GM23338 (cell line): ENCODE measurements around the gene HDAC5. TPM values are rescaled to one million over a fixed set of nuclear protein-coding genes. Genes with fewer than 3 reads are reported as not detected.

Source experiments
- ATAC-seq: fragments of 200-7000 bp; cut with Tn5 transposase; 3 replicates; pipeline ENCODE4 v1.9.1; 2020
- DNase-seq: peaks from one replicate; pipeline ENCODE4 v3.0.0-alpha.2; 2015; ENCODE audit warnings: low spot score
- H2AFZ ChIP-seq: fragments of 200-600 bp; sonication (generic); 2 replicates; pipeline ENCODE4 v1.8.0; 2016; ENCODE audit warnings: antibody characterized with exemption, mild to moderate bottlenecking, moderate library complexity
- H3F3A ChIP-seq: fragments of 200-600 bp; sonication (generic); replicated peaks from 2 replicates; pipeline ENCODE4 v1.8.0; 2017; ENCODE audit warnings: antibody characterized with exemption, mixed run types, low read depth
- H3K27ac ChIP-seq: fragments of 200-600 bp; sonication (generic); 2 replicates; pipeline ENCODE4 v1.6.1; 2016; ENCODE audit warnings: low read depth
- H3K27me3 ChIP-seq: fragments of 200-600 bp; sonication (generic); 2 replicates; pipeline ENCODE4 v1.8.0; 2016; ENCODE audit warnings: mild to moderate bottlenecking, mixed run types, moderate library complexity; ENCODE audit not compliant: insufficient read depth
- H3K36me3 ChIP-seq: fragments of 200-600 bp; sonication (generic); 2 replicates; pipeline ENCODE4 v1.8.0; 2016; ENCODE audit warnings: mild to moderate bottlenecking; ENCODE audit not compliant: insufficient read depth
- H3K4me1 ChIP-seq: fragments of 200-600 bp; sonication (generic); 2 replicates; pipeline ENCODE4 v1.8.0; 2016; ENCODE audit warnings: mild to moderate bottlenecking, moderate library complexity; ENCODE audit not compliant: insufficient read depth
- H3K4me2 ChIP-seq: fragments of 200-600 bp; sonication (generic); 2 replicates; pipeline ENCODE4 v1.7.1; 2017; ENCODE audit warnings: mixed run types
- H3K4me3 ChIP-seq: fragments of 200-600 bp; sonication (generic); 2 replicates; pipeline ENCODE4 v1.6.1; 2016; ENCODE audit warnings: mixed run types
- H3K79me2 ChIP-seq: fragments of 200-600 bp; sonication (generic); replicated peaks from 2 replicates; pipeline ENCODE4 v1.8.0; 2017; ENCODE audit warnings: mild to moderate bottlenecking; ENCODE audit not compliant: insufficient read depth
- H3K9me2 ChIP-seq: fragments of 200-600 bp; sonication (generic); 2 replicates; pipeline ENCODE4 v1.8.0; 2017; ENCODE audit not compliant: insufficient read depth
- H4K20me1 ChIP-seq: fragments of 200-600 bp; sonication (generic); replicated peaks from 2 replicates; pipeline ENCODE4 v1.8.0; 2017; ENCODE audit warnings: mild to moderate bottlenecking; ENCODE audit not compliant: insufficient read depth
- H3K27ac Mint-ChIP-seq: 2 replicates; pipeline ENCODE4 v1.8.0; 2020; ENCODE audit warnings: inconsistent platforms, mild to moderate bottlenecking, moderate library complexity, mixed read lengths
- H3K27me3 Mint-ChIP-seq: 3 replicates; pipeline ENCODE4 v1.8.0; 2022; ENCODE audit warnings: low read depth, mild to moderate bottlenecking, moderate library complexity, mixed read lengths, inconsistent platforms; ENCODE audit not compliant: insufficient read depth, poor library complexity
- H3K36me3 Mint-ChIP-seq: 3 replicates; pipeline ENCODE4 v1.8.0; 2021; ENCODE audit warnings: low read depth, mild to moderate bottlenecking, inconsistent platforms, moderate library complexity, mixed read lengths
- H3K4me1 Mint-ChIP-seq: 3 replicates; pipeline ENCODE4 v1.8.0; 2020; ENCODE audit warnings: mild to moderate bottlenecking, inconsistent platforms, mixed read lengths
- H3K4me3 Mint-ChIP-seq: 3 replicates; pipeline ENCODE4 v1.8.0; 2021; ENCODE audit warnings: moderate library complexity, mild to moderate bottlenecking, inconsistent platforms, mixed read lengths
- H3K9me3 Mint-ChIP-seq: 3 replicates; pipeline ENCODE4 v1.8.0; 2020; ENCODE audit warnings: moderate library complexity, mild to moderate bottlenecking, inconsistent platforms, mixed read lengths
- CREB1 ChIP-seq: fragments of 250-450 bp; sonication (Bioruptor Pico); IDR thresholded peaks from 2 replicates; pipeline ENCODE4 v1.5.0; 2020; ENCODE audit warnings: low read depth, mild to moderate bottlenecking, moderate library complexity
- CTCF ChIP-seq, 2 experiments: fragments of 200-600 bp in 1 of 2; sonication (generic) in 1 of 2; conservative IDR thresholded peaks; 2 replicates each; pipeline versions ENCODE4 v1.5.1 to v1.6.1; 2016 to 2017; ENCODE audit warnings: antibody characterized with exemption in 2 of 2, low read depth in 2 of 2, mild to moderate bottlenecking in 2 of 2, moderate library complexity in 1 of 2
- EZH2phosphoT487 ChIP-seq: fragments of 200-600 bp; sonication (generic); IDR thresholded peaks from one replicate; pipeline ENCODE4 v1.8.1; 2018; ENCODE audit warnings: antibody characterized with exemption; ENCODE audit not compliant: unreplicated experiment
- NANOG ChIP-seq: IDR thresholded peaks from 2 replicates; pipeline ENCODE4 v1.6.1; 2016; ENCODE audit warnings: antibody characterized with exemption, borderline replicate concordance
- ZNF114 ChIP-seq: fragments of 250-450 bp; sonication (Bioruptor Pico); IDR thresholded peaks from 2 replicates; pipeline ENCODE4 v1.5.0; 2020; ENCODE audit warnings: mild to moderate bottlenecking, moderate library complexity
- polyA plus RNA-seq: library from polyadenylated mRNA; unstranded; fragments of >200 nt; fragmentation: Nextera tagmentation; extraction: Ambion mirVana; gene quantifications from 2 replicates; pipeline ENCODE4 v1.2.1, GENCODE V29; 2016
- total RNA-seq: library from RNA; depleted of rRNA; stranded (reverse); fragments of >200 nt; shearing (Covaris generic); gene quantifications from 2 replicates; pipeline ENCODE4 v1.2.3, GENCODE V29; 2014
- TF ChIP-seq, protein P1 (sequence below): IDR thresholded peaks from one replicate; pipeline ENCODE4 v1.6.1; 2018; ENCODE audit warnings: antibody characterized with exemption; ENCODE audit not compliant: unreplicated experiment

The HDAC5 gene
- total and polyA plus RNA-seq, 2 experiments from 2014 or later = 16.9 to 71.1 TPM

DNA sequence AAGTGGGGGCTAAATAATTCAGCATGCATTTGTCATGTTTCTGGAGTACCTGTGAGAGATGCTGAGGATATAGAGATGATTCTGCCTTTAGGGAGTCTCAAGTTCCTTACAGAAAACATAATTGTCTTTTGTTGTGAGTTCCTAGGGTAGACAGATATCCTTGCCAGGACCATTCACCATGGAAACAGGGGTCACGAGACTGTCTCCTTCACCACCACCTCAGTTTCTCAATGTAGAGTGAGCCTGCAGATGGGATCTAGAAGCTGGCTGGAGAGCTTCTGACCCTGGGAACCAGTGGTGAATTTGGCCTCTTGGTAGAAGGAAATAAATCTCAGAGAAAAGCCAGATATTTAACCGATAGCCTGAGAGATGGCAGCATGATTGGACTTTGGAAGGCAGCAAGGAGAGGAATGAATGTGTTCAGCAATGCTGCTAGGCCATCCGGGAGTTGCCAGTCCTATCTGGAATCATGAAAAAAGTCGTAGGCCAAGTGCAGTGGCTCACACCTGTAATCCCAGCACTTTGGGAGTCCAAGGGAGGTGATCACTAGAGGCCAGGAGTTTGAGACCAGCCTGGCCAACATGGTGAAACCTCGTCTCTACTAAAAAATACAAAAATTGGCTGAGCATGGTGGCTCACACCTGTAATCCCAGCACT, 7.4 kb upstream of the HDAC5 start (continued):
- TF ChIP-seq, protein P1, sequence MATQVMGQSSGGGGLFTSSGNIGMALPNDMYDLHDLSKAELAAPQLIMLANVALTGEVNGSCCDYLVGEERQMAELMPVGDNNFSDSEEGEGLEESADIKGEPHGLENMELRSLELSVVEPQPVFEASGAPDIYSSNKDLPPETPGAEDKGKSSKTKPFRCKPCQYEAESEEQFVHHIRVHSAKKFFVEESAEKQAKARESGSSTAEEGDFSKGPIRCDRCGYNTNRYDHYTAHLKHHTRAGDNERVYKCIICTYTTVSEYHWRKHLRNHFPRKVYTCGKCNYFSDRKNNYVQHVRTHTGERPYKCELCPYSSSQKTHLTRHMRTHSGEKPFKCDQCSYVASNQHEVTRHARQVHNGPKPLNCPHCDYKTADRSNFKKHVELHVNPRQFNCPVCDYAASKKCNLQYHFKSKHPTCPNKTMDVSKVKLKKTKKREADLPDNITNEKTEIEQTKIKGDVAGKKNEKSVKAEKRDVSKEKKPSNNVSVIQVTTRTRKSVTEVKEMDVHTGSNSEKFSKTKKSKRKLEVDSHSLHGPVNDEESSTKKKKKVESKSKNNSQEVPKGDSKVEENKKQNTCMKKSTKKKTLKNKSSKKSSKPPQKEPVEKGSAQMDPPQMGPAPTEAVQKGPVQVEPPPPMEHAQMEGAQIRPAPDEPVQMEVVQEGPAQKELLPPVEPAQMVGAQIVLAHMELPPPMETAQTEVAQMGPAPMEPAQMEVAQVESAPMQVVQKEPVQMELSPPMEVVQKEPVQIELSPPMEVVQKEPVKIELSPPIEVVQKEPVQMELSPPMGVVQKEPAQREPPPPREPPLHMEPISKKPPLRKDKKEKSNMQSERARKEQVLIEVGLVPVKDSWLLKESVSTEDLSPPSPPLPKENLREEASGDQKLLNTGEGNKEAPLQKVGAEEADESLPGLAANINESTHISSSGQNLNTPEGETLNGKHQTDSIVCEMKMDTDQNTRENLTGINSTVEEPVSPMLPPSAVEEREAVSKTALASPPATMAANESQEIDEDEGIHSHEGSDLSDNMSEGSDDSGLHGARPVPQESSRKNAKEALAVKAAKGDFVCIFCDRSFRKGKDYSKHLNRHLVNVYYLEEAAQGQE = no peak

DNA sequence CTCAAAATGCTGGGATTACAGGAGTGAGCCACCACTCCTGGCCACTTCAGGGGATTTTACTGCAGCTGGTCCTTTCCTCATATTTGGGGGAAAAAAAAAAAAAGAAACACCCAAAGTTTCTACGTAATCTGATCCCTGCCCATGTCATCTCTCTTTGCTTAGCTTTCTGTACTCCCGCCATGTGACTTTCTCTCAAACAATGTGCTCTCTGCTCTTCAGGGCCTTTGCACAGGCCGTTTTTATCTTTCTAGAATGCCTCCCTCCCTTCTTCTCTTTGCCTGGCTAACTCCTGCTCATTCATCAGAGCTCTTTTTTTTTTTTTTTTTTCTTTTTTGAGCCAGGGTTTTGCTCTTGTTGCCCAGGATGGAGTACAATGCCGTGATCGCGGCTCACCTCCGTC, 4.9 kb upstream of the HDAC5 start:
- Histone ChIP-seq H3K4me1 (peaks cover 4% of the 10 kb centered on the region; the same call in 1 of the 2 replicates), H3K4me3 (no peak overlapping the region), H3K27ac (no peak overlapping the region), H4K20me1 (no peaks in the 10 kb centered on the region), H3F3A (no peaks in the 10 kb centered on the region), H3K27me3 (no peaks in the 10 kb centered on the region), H3K79me2 (no peaks in the 10 kb centered on the region), H3K36me3 (no peaks in the 10 kb centered on the region), H3K9me2 (no peaks in the 10 kb centered on the region), H3K4me2 (no peak overlapping the region), H2AFZ (0 out of 2 replicates have a peak overlapping the region, but pooled peaks have one; percentile 38)
- no peak overlapping the region for H3K27ac Mint-ChIP-seq
- no peak for DNase-seq
- peaks cover 3% of the 10 kb centered on the region; the same call in 1 of the 3 replicates for H3K4me1 Mint-ChIP-seq
- peaks cover 7% of the 10 kb centered on the region for H3K27me3 Mint-ChIP-seq
- ATAC-seq = no peak
- H3K4me3 Mint-ChIP-seq = no peak overlapping the region
- no peak for TF ChIP-seq ZNF114 (CRISPR knock-in tag)
- no peak for TF ChIP-seq NANOG
- TF ChIP-seq CTCF (conservative IDR thresholded peaks at IDR 0.05; ENCODE audit: low read depth in 2 of 2) = no peak
- TF ChIP-seq, protein P1 = no peak
- TF ChIP-seq EZH2phosphoT487 = no peak
- no peak for TF ChIP-seq CREB1 (CRISPR knock-in tag)
- no peaks in the 10 kb centered on the region; the same call in 2 of the 3 replicates for H3K36me3 Mint-ChIP-seq
- no peaks in the 10 kb centered on the region for H3K9me3 Mint-ChIP-seq
